H1 (cell line): ENCODE data around the gene SLC5A2. TPM values are rescaled to one million over a fixed set of nuclear protein-coding genes. Genes with fewer than 3 reads are reported as not detected.

Experiments used
- CTCF ChIA-PET: fragments of 300-600 bp; sonication (Branson Sonifier 250); formaldehyde crosslinking; loops from one replicate; lab custom pipeline; 2021; ENCODE audit not compliant: partially characterized antibody; lab: Charles Lee
- POLR2A ChIA-PET: fragments of 300-600 bp; sonication (Branson Sonifier 250); formaldehyde crosslinking; loops from one replicate; lab custom pipeline; 2021; ENCODE audit warnings: inconsistent platforms; ENCODE audit not compliant: partially characterized antibody; lab: Charles Lee
- DNase-seq, 2 experiments: peaks; one replicate each; pipeline versions ENCODE4 v3.0.0 to v3.0.0-alpha.2; 2010 to 2022; ENCODE audit warnings: low spot score in 2 of 2, low read depth in 1 of 2, mixed read lengths in 1 of 2
- FAIRE-seq: peaks from 2 replicates; lab custom pipeline; 2011; peaks lifted over from hg19 to GRCh38; lab: Jason Lieb, UNC
- H2AFZ ChIP-seq: 2 replicates; pipeline ENCODE4 v1.8.1; 2012; ENCODE audit warnings: low read length, inconsistent platforms
- H2AK5ac ChIP-seq: 2 replicates; pipeline ENCODE4 v1.6.1; 2013; ENCODE audit warnings: low read depth, low read length
- H2BK120ac ChIP-seq: replicated peaks from 2 replicates; pipeline ENCODE3; 2013; ENCODE audit warnings: low read depth, low read length, inconsistent platforms
- H2BK12ac ChIP-seq: 2 replicates; pipeline ENCODE4 v1.6.1; 2013; ENCODE audit warnings: low read depth, low read length
- H2BK15ac ChIP-seq: 2 replicates; pipeline ENCODE4 v1.6.1; 2013; ENCODE audit warnings: low read length
- H2BK20ac ChIP-seq: 2 replicates; pipeline ENCODE4 v1.6.1; 2013; ENCODE audit warnings: low read length
- H2BK5ac ChIP-seq: 2 replicates; pipeline ENCODE4 v1.6.1; 2013; ENCODE audit warnings: low read depth, low read length
- H3K14ac ChIP-seq: 2 replicates; pipeline ENCODE4 v1.6.1; 2013; ENCODE audit warnings: inconsistent platforms; ENCODE audit not compliant: insufficient read length
- H3K18ac ChIP-seq: 2 replicates; pipeline ENCODE4 v1.6.1; 2013; ENCODE audit warnings: low read length; ENCODE audit errors: extremely low read depth
- H3K23ac ChIP-seq: 2 replicates; pipeline ENCODE4 v1.6.1; 2013; ENCODE audit warnings: inconsistent platforms; ENCODE audit not compliant: insufficient read length
- H3K23me2 ChIP-seq: 2 replicates; pipeline ENCODE4 v1.6.1; 2013; ENCODE audit warnings: low read depth, low read length
- H3K27ac ChIP-seq: 2 replicates; pipeline ENCODE4 v1.6.1; 2011; ENCODE audit warnings: low read depth, low read length, inconsistent platforms
- H3K27me3 ChIP-seq, 4 experiments: replicated peaks in 1 of 4; 1 replicate in 1 of 4; 2 replicates in 3 of 4; pipeline versions ENCODE4 v1.6.1 to v1.8.1; 2011 to 2013; ENCODE audit warnings: low read length in 3 of 4, mild to moderate bottlenecking in 3 of 4, inconsistent platforms in 2 of 4, mixed read lengths in 2 of 4, moderate library complexity in 1 of 4; ENCODE audit not compliant: control insufficient read depth in 3 of 4, insufficient read depth in 3 of 4; ENCODE audit errors: extremely low read depth in 1 of 4
- H3K36me3 ChIP-seq, 4 experiments: 2 replicates each; pipeline versions ENCODE4 v1.6.1 to v1.8.1; 2011 to 2013; ENCODE audit warnings: mild to moderate bottlenecking in 4 of 4, low read length in 3 of 4, moderate library complexity in 2 of 4, control low read depth in 1 of 4, inconsistent platforms in 1 of 4; ENCODE audit not compliant: insufficient read depth in 4 of 4, control insufficient read depth in 2 of 4
- H3K4ac ChIP-seq: replicated peaks from 2 replicates; pipeline ENCODE3; 2013; ENCODE audit warnings: low read length, low read depth, mixed read lengths, inconsistent platforms; ENCODE audit not compliant: insufficient read length
- H3K4me1 ChIP-seq, 4 experiments: replicated peaks in 1 of 4; 1 replicate in 1 of 4; 2 replicates in 3 of 4; pipeline versions ENCODE4 v1.6.1 to v1.8.1; 2011 to 2013; ENCODE audit warnings: low read length in 3 of 4, inconsistent platforms in 2 of 4, mixed read lengths in 1 of 4; ENCODE audit not compliant: insufficient read depth in 4 of 4, control insufficient read depth in 3 of 4
- H3K4me2 ChIP-seq, 2 experiments: 2 replicates each; pipeline versions ENCODE4 v1.6.1 to v1.8.1; 2011 to 2013; ENCODE audit warnings: low read depth in 2 of 2, low read length in 2 of 2, control low read depth in 1 of 2, inconsistent platforms in 1 of 2, mild to moderate bottlenecking in 1 of 2; ENCODE audit not compliant: insufficient read depth in 1 of 2
- H3K4me3 ChIP-seq, 4 experiments: fragments of 200-600, 300-600 bp in 1 of 4; sonication (generic), shearing (Covaris generic), sonication (Bioruptor Twin) in 1 of 4; 2 replicates each; pipeline versions ENCODE4 v1.5.1 to v1.8.1; 2011 to 2016; ENCODE audit warnings: low read length in 4 of 4, low read depth in 3 of 4, control low read depth in 2 of 4, inconsistent platforms in 2 of 4, mild to moderate bottlenecking in 2 of 4, mixed read lengths in 1 of 4, moderate library complexity in 1 of 4; ENCODE audit not compliant: insufficient read depth in 2 of 4; ENCODE audit errors: extremely low read depth in 1 of 4
- H3K56ac ChIP-seq: replicated peaks from 2 replicates; pipeline ENCODE3; 2013; ENCODE audit warnings: low read depth, mild to moderate bottlenecking, mixed read lengths, low read length, inconsistent platforms; ENCODE audit not compliant: insufficient read length
- H3K79me1 ChIP-seq: 2 replicates; pipeline ENCODE4 v1.6.1; 2013; ENCODE audit warnings: low read depth, low read length, control low read depth
- H3K79me2 ChIP-seq, 2 experiments: 2 replicates each; pipeline versions ENCODE4 v1.6.1 to v1.8.1; 2012 to 2013; ENCODE audit warnings: low read length in 2 of 2, mild to moderate bottlenecking in 2 of 2, inconsistent platforms in 1 of 2; ENCODE audit not compliant: insufficient read depth in 2 of 2, control insufficient read depth in 1 of 2
- H3K9ac ChIP-seq, 4 experiments: replicated peaks in 1 of 4; 1 replicate in 1 of 4; 2 replicates in 3 of 4; pipeline versions ENCODE4 v1.6.1 to v1.8.1; 2011 to 2013; ENCODE audit warnings: low read depth in 3 of 4, low read length in 3 of 4, control low read depth in 2 of 4, mild to moderate bottlenecking in 2 of 4, moderate library complexity in 2 of 4, inconsistent platforms in 1 of 4; ENCODE audit errors: extremely low read depth in 1 of 4
- H3K9me3 ChIP-seq, 2 experiments: 2 replicates each; pipeline versions ENCODE4 v1.6.1 to v1.8.1; 2012 to 2013; ENCODE audit warnings: mild to moderate bottlenecking in 2 of 2, moderate library complexity in 2 of 2, control low read depth in 1 of 2, inconsistent platforms in 1 of 2, low read depth in 1 of 2, low read length in 1 of 2, mixed read lengths in 1 of 2; ENCODE audit not compliant: insufficient read depth in 2 of 2
- H4K20me1 ChIP-seq, 2 experiments: replicated peaks in 1 of 2; 2 replicates each; pipeline versions ENCODE3 to v1.8.1; 2011 to 2013; ENCODE audit warnings: inconsistent platforms in 2 of 2, low read length in 2 of 2, mild to moderate bottlenecking in 1 of 2; ENCODE audit not compliant: insufficient read depth in 2 of 2, control insufficient read depth in 1 of 2
- H4K5ac ChIP-seq: 2 replicates; pipeline ENCODE4 v1.6.1; 2013; ENCODE audit warnings: low read length, low read depth, mixed read lengths, inconsistent platforms; ENCODE audit not compliant: insufficient read length
- H4K8ac ChIP-seq: 2 replicates; pipeline ENCODE4 v1.8.0; 2013; ENCODE audit warnings: mild to moderate bottlenecking, moderate library complexity, low read length, inconsistent platforms; ENCODE audit not compliant: insufficient read depth; ENCODE audit errors: extremely low read depth
- H4K91ac ChIP-seq: replicated peaks from 2 replicates; pipeline ENCODE3; 2013; ENCODE audit warnings: low read length, mixed read lengths, inconsistent platforms; ENCODE audit not compliant: insufficient read length
- BRCA1 ChIP-seq: IDR thresholded peaks from 2 replicates; pipeline ENCODE4 v1.6.1; 2012; ENCODE audit warnings: low read depth, low read length, improper control_type of control experiment
- CBX5 ChIP-seq: fragments of 300-800, 300-1000 bp; sonication (generic); IDR thresholded peaks from 2 replicates; pipeline ENCODE4 v1.7.1; 2016; ENCODE audit warnings: antibody characterized with exemption, low read length, low read depth
- CBX8 ChIP-seq: fragments of 300-800, 300-1000 bp; sonication (generic); IDR thresholded peaks from 2 replicates; pipeline ENCODE4 v1.7.1; 2016; ENCODE audit warnings: low read depth, low read length, borderline replicate concordance
- CEBPB ChIP-seq: IDR thresholded peaks from 2 replicates; pipeline ENCODE4 v1.6.1; 2012; ENCODE audit warnings: low read depth, low read length
- CHD1 ChIP-seq: IDR thresholded peaks from 2 replicates; pipeline ENCODE4 v1.6.1; 2012; ENCODE audit warnings: low read depth, low read length, improper control_type of control experiment
- EP300 ChIP-seq, 2 experiments: IDR thresholded peaks; 1 replicate in 1 of 2; 2 replicates in 1 of 2; pipeline ENCODE4 v1.6.1; 2011 to 2012; ENCODE audit warnings: low read depth in 2 of 2, low read length in 2 of 2, mild to moderate bottlenecking in 2 of 2, borderline replicate concordance in 1 of 2, inconsistent platforms in 1 of 2, moderate library complexity in 1 of 2
- HDAC6 ChIP-seq: IDR thresholded peaks from one replicate; pipeline ENCODE4 v1.7.1; 2012; ENCODE audit warnings: low read depth, mild to moderate bottlenecking, inconsistent platforms, low read length, moderate library complexity
- RFX5 ChIP-seq: IDR thresholded peaks from 2 replicates; pipeline ENCODE4 v1.6.1; 2011; ENCODE audit warnings: low read depth, low read length, improper control_type of control experiment, borderline replicate concordance
- RXRA ChIP-seq: IDR thresholded peaks from 2 replicates; pipeline ENCODE4 v1.6.1; 2011; ENCODE audit warnings: low read depth, mild to moderate bottlenecking, low read length, moderate library complexity; ENCODE audit not compliant: insufficient read depth
- SAP30 ChIP-seq: fragments of 300-600 bp; sonication (generic); IDR thresholded peaks from 2 replicates; pipeline ENCODE4 v1.7.1; 2012; ENCODE audit warnings: low read length, moderate library complexity, mild to moderate bottlenecking, inconsistent platforms; ENCODE audit not compliant: insufficient read depth, insufficient replicate concordance
- TCF12 ChIP-seq: IDR thresholded peaks from 2 replicates; pipeline ENCODE4 v1.6.1; 2011; ENCODE audit warnings: low read depth, mild to moderate bottlenecking, low read length
- WGBS, 2 experiments: shearing (Covaris generic) in 1 of 2; methylation state at CpG; one replicate each; pipeline versions ENCODE4 v1.1.6 to v1.1.7; 2013 to 2015; ENCODE audit warnings: low lambda C conversion rate in 2 of 2, mixed read lengths in 2 of 2, inconsistent platforms in 1 of 2, low coverage in 1 of 2, missing lambda C conversion rate in 1 of 2; ENCODE audit not compliant: insufficient replicate concordance in 2 of 2, insufficient coverage in 1 of 2, insufficient read length in 1 of 2; ENCODE audit errors: extremely low coverage in 1 of 2, missing lambda C conversion rate in 1 of 2; 5-methylcytosine and 5-hydroxymethylcytosine counted together
- polyA plus RNA-seq, 7 experiments: library from polyadenylated mRNA; depleted of rRNA in 3 of 7; stranded (reverse) in 5 of 7; unstranded in 2 of 7; fragments of >200 nt in 5 of 7; fragments of 200-250 nt in 2 of 7; gene quantifications; 1 replicate in 5 of 7; 2 replicates in 1 of 7; 4 replicates in 1 of 7; pipeline versions ENCODE4 v1.2.1 to v1.2.3, GENCODE V29; 2011 to 2013; ENCODE audit warnings: missing spikeins in 2 of 7, mixed read lengths in 2 of 7
- total RNA-seq: library from RNA; stranded (reverse); fragmentation: NEBNext Ultra II Directional; extraction: Animal tissue kit (Norgen Biotek cat#: 25700); gene quantifications from 2 replicates; pipeline ENCODE4 v1.2.1, GENCODE V29; 2021

SLC5A2 gene
- total and polyA plus RNA-seq, 2 of the 8 experiments (the other 6 are each of a cell fraction or from before 2014, with no cell fraction given) = 0.56 to 4.4 TPM

DNA sequence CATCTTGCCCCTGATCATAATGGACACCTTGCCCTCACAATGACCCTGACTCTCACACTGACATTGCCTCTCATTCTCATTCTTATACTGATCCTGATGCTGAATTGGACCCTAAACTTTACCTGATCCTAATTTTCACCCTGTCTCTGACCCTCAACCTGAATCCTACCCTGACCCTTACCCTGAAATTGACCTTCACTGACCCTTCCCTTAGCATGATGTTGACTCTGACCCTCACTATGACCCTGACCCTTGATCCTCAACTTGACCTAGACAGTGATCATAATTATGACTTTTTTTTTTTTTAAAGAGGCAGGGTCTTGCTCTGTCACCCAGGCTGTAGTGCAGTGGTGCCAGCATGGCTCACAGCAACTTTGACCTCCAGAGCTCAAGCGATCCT, 48.2 kb downstream of the SLC5A2 start:
- Histone ChIP-seq H3K4me1 (peaks cover 6 to 14% (median 8%) of the 10 kb centered on the region in 4 experiments), H2BK12ac (no peak overlapping the region), H3K23me2 (peaks cover 9% of the 10 kb centered on the region; the same call in 1 of the 2 replicates), H3K4ac (peak overlapping the region; percentile 44), H3K23ac (no peak overlapping the region), H3K4me3 (no peak overlapping the region), H4K20me1 (no peaks in the 10 kb centered on the region), H3K27ac (no peak overlapping the region), H4K8ac (no peak overlapping the region), H3K56ac (no peak overlapping the region), H3K27me3 (peaks cover 5 to 31% (median 24%) of the 10 kb centered on the region in 4 experiments), H3K36me3 (no peaks in the 10 kb centered on the region), H4K5ac (no peak overlapping the region), H3K79me2 (no peaks in the 10 kb centered on the region), H4K91ac (peak overlapping the region; percentile 10), H2AK5ac (no peak overlapping the region; the same call in 1 of the 2 replicates), H2BK15ac (no peak overlapping the region), H2BK120ac (no peak overlapping the region), H2BK5ac (no peak overlapping the region), H3K18ac (no peak overlapping the region), H3K14ac (no peak overlapping the region), H2AFZ (no peak overlapping the region), H3K9ac (no peak overlapping the region), H2BK20ac (no peak overlapping the region), H3K9me3 (no peaks in the 10 kb centered on the region; a peak in 1 of 4 replicates), H3K79me1 (no peaks in the 10 kb centered on the region), H3K4me2 (no peak overlapping the region; a peak in 1 of 4 replicates)
- DNase-seq (no peak), FAIRE-seq (no peak)
- ChIA-PET CTCF (interaction anchor here (0.6 to 2.2 kb wide), 3 partner anchors 11 to 246 kb away, joined by 3 to 4 read pairs (median 3); no protein-coding TSS in a partner anchor), POLR2A (interaction anchor here (0.9 to 5.1 kb wide), 3 partner anchors 24 to 43 kb away, joined by 3 to 27 read pairs (median 8); partner anchors contain the start of gene RUSF1)
- TF ChIP-seq HDAC6 = no peak
- TF ChIP-seq EP300 (IDR thresholded peaks at IDR 0.05; ENCODE audit: borderline replicate concordance in 1 of 2, low read depth in 2 of 2, low read length in 2 of 2) = no peak
- TF ChIP-seq SAP30 = no peak
- no peak for TF ChIP-seq BRCA1
- TF ChIP-seq CHD1 = no peak
- TF ChIP-seq CBX5 = no peak
- no peak for TF ChIP-seq CEBPB
- TF ChIP-seq TCF12 = no peak
- no peak for TF ChIP-seq CBX8
- TF ChIP-seq RXRA = no peak
- TF ChIP-seq RFX5 = no peak
- WGBS, 2 experiments = 100% methylated on average over 1 of the region's 1 CpG; no CpG with 5 or more reads in 1 of the 2 experiments
